Upper lobe of right lung (tissue), 1 donor: ENCODE measurements around the gene CCNE1. TPM values are rescaled to one million over a fixed set of nuclear protein-coding genes. Genes with fewer than 3 reads are reported as not detected.

ENCODE experiments used
- ATAC-seq: fragments of 200-7000 bp; cut with Tn5 transposase; one replicate; pipeline ENCODE4 v1.9.1; 2020; ENCODE audit warnings: mild to moderate bottlenecking, moderate library complexity
- DNase-seq: peaks from one replicate; pipeline ENCODE4 v3.0.0-alpha.2; 2020
- H3K27ac ChIP-seq: fragments of 200-600 bp; one replicate; pipeline ENCODE4 v1.8.0; 2022
- H3K27me3 ChIP-seq: fragments of 200-600 bp; one replicate; pipeline ENCODE4 v1.8.0; 2022; ENCODE audit warnings: mild to moderate bottlenecking
- H3K36me3 ChIP-seq: fragments of 200-600 bp; one replicate; pipeline ENCODE4 v1.8.0; 2022
- H3K4me1 ChIP-seq: fragments of 200-600 bp; one replicate; pipeline ENCODE4 v1.8.0; 2022
- H3K4me3 ChIP-seq: fragments of 200-600 bp; one replicate; pipeline ENCODE4 v1.8.0; 2022; ENCODE audit warnings: mild to moderate bottlenecking
- H3K9me3 ChIP-seq: fragments of 200-600 bp; one replicate; pipeline ENCODE4 v1.8.0; 2022
- intact Hi-C: fragments of 100-400 bp; cut with DNase I; formaldehyde crosslinking; loops from one replicate; pipeline ENCODE4 v1.11.0; 2022
- total RNA-seq: library from RNA; stranded (reverse); fragmentation: NEBNext Ultra II Directional; extraction: Animal tissue kit (Norgen Biotek cat#: 25700); gene quantifications from one replicate; pipeline ENCODE4 v1.2.1, GENCODE V29; 2021
- TF ChIP-seq, protein P1 (sequence below): fragments of 200-600 bp; IDR thresholded peaks from one replicate; pipeline ENCODE4 v1.8.0; 2022; ENCODE audit warnings: antibody characterized with exemption
- donor health status: DM: no; HTN: yes; CAD: no; lungs with severe emphysema.

Gene CCNE1
- total RNA-seq, 1 donor from 2014 or later = 0.55 TPM

DNA sequence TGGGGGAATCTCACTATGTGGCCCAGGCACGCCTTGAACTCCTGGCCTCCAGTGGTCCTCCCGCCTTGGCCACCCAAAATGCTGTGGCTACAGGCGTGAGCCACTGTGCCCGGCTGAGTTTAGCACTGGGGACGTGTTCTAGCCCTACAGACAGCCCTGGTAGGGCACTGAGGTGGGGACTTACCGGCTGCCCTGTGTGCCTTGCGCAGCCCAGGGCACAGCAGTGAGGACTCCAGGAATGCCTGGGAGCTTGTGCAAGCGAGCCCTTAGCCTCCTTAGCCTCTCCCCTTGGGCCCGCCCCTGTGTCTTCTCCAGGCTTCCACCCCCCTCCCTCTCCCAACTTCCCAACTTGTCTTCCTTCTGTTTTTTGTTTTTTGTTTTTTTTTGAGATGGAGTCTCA is 21.0 kb downstream of the CCNE1 start:
- H3K4me3 ChIP-seq = no peak overlapping the region
- no peaks in the 10 kb centered on the region for H3K9me3 ChIP-seq
- no peaks in the 10 kb centered on the region for H3K4me1 ChIP-seq
- peak; percentile 39 for DNase-seq
- no peaks in the 10 kb centered on the region for H3K36me3 ChIP-seq
- intact Hi-C loops = no loop called here
- TF ChIP-seq, protein P1, sequence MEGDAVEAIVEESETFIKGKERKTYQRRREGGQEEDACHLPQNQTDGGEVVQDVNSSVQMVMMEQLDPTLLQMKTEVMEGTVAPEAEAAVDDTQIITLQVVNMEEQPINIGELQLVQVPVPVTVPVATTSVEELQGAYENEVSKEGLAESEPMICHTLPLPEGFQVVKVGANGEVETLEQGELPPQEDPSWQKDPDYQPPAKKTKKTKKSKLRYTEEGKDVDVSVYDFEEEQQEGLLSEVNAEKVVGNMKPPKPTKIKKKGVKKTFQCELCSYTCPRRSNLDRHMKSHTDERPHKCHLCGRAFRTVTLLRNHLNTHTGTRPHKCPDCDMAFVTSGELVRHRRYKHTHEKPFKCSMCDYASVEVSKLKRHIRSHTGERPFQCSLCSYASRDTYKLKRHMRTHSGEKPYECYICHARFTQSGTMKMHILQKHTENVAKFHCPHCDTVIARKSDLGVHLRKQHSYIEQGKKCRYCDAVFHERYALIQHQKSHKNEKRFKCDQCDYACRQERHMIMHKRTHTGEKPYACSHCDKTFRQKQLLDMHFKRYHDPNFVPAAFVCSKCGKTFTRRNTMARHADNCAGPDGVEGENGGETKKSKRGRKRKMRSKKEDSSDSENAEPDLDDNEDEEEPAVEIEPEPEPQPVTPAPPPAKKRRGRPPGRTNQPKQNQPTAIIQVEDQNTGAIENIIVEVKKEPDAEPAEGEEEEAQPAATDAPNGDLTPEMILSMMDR = no peak
- H3K27me3 ChIP-seq = peaks cover 12% of the 10 kb centered on the region
- no peak overlapping the region for H3K27ac ChIP-seq
- no peak for ATAC-seq

DNA sequence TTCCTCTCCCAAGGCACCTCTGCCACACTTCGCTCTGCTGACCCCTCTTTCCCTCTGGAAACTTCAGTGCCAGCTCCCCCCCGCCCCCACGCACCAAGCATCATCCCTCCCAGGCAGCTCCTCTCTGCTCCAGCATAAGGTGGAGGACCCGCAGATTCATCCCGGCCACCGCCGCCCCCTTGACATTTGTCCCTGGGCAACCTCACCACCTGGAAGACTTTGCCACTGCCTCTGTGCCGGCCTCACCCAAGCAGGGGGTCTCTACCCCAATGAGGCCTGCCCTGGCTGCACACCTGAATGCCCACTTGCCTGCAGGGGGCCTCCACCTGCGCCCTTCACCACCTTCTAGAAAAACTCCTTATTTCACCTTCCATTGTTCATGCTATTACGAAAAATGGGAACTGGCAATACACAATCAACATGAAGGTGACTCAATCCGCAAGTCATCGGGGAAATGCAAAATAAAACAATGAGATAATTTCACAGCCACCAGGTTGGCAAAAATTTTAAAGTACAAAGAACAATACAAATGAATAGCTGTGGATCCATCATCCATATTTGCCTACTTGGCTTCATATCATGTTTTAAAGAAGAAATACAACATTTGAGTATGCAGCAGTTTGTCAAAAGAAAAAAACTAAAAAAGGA is 21.9 kb downstream of the CCNE1 start:
- TF ChIP-seq, protein P1 = no peak
- Histone ChIP-seq H3K27me3 (peaks cover 12% of the 10 kb centered on the region), H3K4me3 (no peak overlapping the region), H3K9me3 (no peaks in the 10 kb centered on the region), H3K27ac (no peak overlapping the region), H3K36me3 (no peaks in the 10 kb centered on the region), H3K4me1 (no peaks in the 10 kb centered on the region)
- ATAC-seq (no peak), DNase-seq (peak; percentile 51)
- intact Hi-C loops = no loop called here

DNA sequence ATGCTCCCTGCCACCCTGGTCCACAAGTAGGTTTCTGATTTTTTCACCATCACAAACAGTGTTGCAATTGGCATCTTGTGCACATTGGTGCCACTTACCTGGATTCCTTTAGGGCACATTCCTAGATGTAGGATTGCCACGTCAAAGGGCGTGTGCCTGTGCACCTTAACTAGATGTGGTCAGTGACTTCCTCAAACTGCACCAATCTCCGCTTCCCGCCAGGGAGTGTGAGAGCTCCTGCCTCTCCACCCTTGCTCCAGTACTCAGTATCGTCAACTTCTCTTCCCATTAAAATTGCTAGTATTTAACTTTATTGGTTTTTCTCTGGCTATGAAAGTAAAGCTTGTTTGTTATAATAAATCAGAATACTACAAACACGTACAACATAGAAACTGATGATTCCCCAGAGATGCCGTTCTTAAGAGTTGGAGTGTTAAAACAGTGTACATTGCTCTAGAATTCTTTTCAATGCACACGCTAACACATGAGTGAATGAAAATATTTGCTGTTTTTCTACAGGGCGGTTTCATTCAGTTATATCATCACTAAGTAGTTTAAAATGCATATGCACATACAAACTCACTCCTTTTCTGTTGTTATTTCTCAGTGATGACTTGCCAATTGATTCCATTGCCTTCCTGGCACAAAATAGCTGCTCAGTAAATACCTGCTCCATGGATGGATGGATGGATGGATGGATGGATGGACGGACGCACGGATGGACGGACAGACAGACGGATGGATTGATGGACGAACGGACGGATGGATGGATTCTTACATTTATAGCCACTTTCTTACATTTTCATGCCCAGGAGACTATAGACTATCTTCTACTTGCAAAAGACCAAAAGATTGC is 23.4 kb downstream of the CCNE1 start:
- H3K27ac ChIP-seq = no peak overlapping the region

DNA sequence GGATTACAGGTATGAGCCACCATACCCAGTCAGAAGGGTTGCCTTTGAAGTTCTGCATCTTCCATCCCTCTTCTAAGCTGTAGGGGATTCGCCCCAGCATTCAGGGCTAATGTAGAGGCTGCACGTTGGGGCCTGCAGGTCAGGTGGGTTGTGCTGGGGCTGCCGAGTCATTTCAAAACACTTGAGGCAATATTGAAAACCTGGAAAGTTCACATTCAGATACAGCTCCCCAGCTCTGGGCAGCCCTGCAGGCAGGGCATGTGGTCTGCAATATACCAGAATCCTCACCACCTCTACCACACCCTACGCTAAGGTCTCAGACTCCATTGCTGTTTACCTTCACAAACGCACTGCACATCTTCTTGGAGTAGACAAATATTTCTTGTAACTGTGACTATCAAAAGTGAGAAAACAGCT is 24.6 kb downstream of the CCNE1 start:
- TF ChIP-seq, protein P1 = no peak
- intact Hi-C loops = no loop called here
- H3K4me3 ChIP-seq = no peak overlapping the region
- ATAC-seq = no peak
- peaks cover 16% of the 10 kb centered on the region for H3K27me3 ChIP-seq
- H3K36me3 ChIP-seq = no peaks in the 10 kb centered on the region
- no peaks in the 10 kb centered on the region for H3K4me1 ChIP-seq
- peak; percentile 25 for DNase-seq
- no peaks in the 10 kb centered on the region for H3K9me3 ChIP-seq
- no peak overlapping the region for H3K27ac ChIP-seq

More for the DNA sequence above, 23.4 kb downstream of the CCNE1 start:
- Histone ChIP-seq H3K4me1 (no peaks in the 10 kb centered on the region), H3K27me3 (peaks cover 16% of the 10 kb centered on the region), H3K9me3 (no peaks in the 10 kb centered on the region), H3K4me3 (no peak overlapping the region), H3K36me3 (no peaks in the 10 kb centered on the region)
- DNase-seq (peak; percentile 8), ATAC-seq (peak; percentile 44)
- intact Hi-C loops = no loop called here
- TF ChIP-seq, protein P1 = no peak

DNA sequence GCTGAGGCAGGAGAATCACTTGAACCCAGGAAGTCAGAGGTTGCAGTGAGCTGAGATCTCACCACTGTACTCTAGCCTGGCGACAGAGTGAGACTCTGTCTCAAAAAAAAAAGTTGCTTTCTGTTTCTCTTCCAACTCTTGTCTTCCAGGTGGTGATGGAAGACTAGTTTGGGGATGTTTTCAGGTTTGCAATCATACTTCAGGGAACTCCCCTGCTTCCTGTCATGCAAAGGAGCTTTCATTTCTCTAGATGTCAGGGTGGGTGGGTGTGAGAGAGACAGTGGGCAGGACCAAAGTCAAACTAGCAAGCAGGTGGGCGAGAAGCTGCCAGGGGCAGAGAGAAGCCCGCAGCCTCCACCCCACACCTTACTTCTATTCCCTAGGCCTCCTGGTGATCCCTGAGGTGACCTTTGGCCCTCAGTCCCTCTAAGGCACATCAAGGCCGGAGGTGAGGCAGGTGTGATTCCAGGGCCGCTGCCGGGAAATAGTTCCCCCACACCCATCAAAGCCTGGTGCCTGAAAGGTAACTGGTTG is 25.7 kb downstream of the CCNE1 start:
- peaks cover 13% of the 10 kb centered on the region for H3K27me3 ChIP-seq
- intact Hi-C loops = no loop called here
- no peak overlapping the region for H3K27ac ChIP-seq
- no peaks in the 10 kb centered on the region for H3K4me1 ChIP-seq
- no peaks in the 10 kb centered on the region for H3K36me3 ChIP-seq
- no peaks in the 10 kb centered on the region for H3K9me3 ChIP-seq
- H3K4me3 ChIP-seq = no peak overlapping the region
- ATAC-seq (no peak), DNase-seq (peak; percentile 30)
- TF ChIP-seq, protein P1 = no peak
